SU-DHL-6 (cell line): ENCODE measurements around the gene SLC29A2.

Experiments
- H2AFZ ChIP-seq: fragments of 200-600 bp; sonication (generic); 2 replicates; pipeline ENCODE4 v1.6.1; 2014; ENCODE audit warnings: low read depth, mild to moderate bottlenecking, moderate library complexity, mixed read lengths, antibody characterized with exemption, low read length; ENCODE audit not compliant: severe bottlenecking
- H3F3A ChIP-seq: fragments of 200-600 bp; shearing (Covaris generic); 2 replicates; pipeline ENCODE4 v1.6.0; 2016; ENCODE audit warnings: antibody characterized with exemption, mild to moderate bottlenecking; ENCODE audit not compliant: insufficient read depth
- H3K27ac ChIP-seq: fragments of 200-600 bp; sonication (generic); 2 replicates; pipeline ENCODE4 v1.5.1; 2016; ENCODE audit warnings: low read depth, mild to moderate bottlenecking, low read length, moderate library complexity, mixed read lengths
- H3K27me3 ChIP-seq: fragments of 200-600 bp; sonication (generic), shearing (Covaris generic); 2 replicates; pipeline ENCODE4 v1.6.0; 2014; ENCODE audit warnings: mild to moderate bottlenecking, low read length
- H3K36me3 ChIP-seq: fragments of 200-600 bp; sonication (generic); 2 replicates; pipeline ENCODE4 v1.6.1; 2014; ENCODE audit warnings: mild to moderate bottlenecking, low read length, mixed read lengths
- H3K4me2 ChIP-seq: fragments of 300-600, 200-600 bp; shearing (Covaris generic), sonication (generic); 2 replicates; pipeline ENCODE4 v1.6.0; 2014; ENCODE audit warnings: low read length, low read depth, mild to moderate bottlenecking; ENCODE audit not compliant: poor library complexity, severe bottlenecking
- H3K4me3 ChIP-seq: fragments of 200-600 bp; sonication (generic); 2 replicates; pipeline ENCODE4 v1.5.1; 2014; ENCODE audit warnings: antibody characterized with exemption, low read length, mild to moderate bottlenecking, mixed read lengths; ENCODE audit not compliant: insufficient read depth, poor library complexity, severe bottlenecking
- H3K79me2 ChIP-seq: fragments of 200-600 bp; sonication (generic); 2 replicates; pipeline ENCODE4 v1.6.1; 2014; ENCODE audit warnings: mild to moderate bottlenecking, low read length, moderate library complexity; ENCODE audit not compliant: insufficient read depth
- H3K9ac ChIP-seq: fragments of 200-600 bp; sonication (generic); 2 replicates; pipeline ENCODE4 v1.7.0; 2014; ENCODE audit warnings: mild to moderate bottlenecking, low read length
- H3K9me2 ChIP-seq: fragments of 200-600 bp; sonication (generic); replicated peaks from 2 replicates; pipeline ENCODE4 v1.6.1; 2014; ENCODE audit warnings: low read length; ENCODE audit not compliant: insufficient read depth
- H3K9me3 ChIP-seq: fragments of 200-600 bp; sonication (generic); 2 replicates; pipeline ENCODE4 v1.6.1; 2014; ENCODE audit warnings: low read length, mixed read lengths; ENCODE audit not compliant: insufficient read depth
- H4K20me1 ChIP-seq: fragments of 200-600 bp; sonication (generic); 2 replicates; pipeline ENCODE4 v1.6.1; 2014; ENCODE audit warnings: low read depth, mild to moderate bottlenecking, antibody characterized with exemption, low read length, moderate library complexity, mixed read lengths
- CTCF ChIP-seq: fragments of 200-600 bp; sonication (generic); IDR thresholded peaks from one replicate; pipeline ENCODE4 v1.5.1; 2017; ENCODE audit warnings: antibody characterized with exemption, mild to moderate bottlenecking, low read length, moderate library complexity; ENCODE audit not compliant: insufficient read depth, poor library complexity, severe bottlenecking
- EZH2phosphoT487 ChIP-seq: fragments of 200-600 bp; sonication (generic), shearing (Covaris generic); conservative IDR thresholded peaks from 2 replicates; pipeline ENCODE4 v1.6.1; 2018; ENCODE audit warnings: mild to moderate bottlenecking, antibody characterized with exemption, low read length, moderate library complexity, mixed read lengths

SLC29A2 gene

GRCh38 chr11:66343176-66343575, 28.4 kb downstream of the SLC29A2 start:
- Histone ChIP-seq H3K4me3 (no peak overlapping the region), H3K9me2 (no peaks in the 10 kb centered on the region), H4K20me1 (no peaks in the 10 kb centered on the region), H3K27ac (no peak overlapping the region), H3K79me2 (peaks cover 17% of the 10 kb centered on the region), H2AFZ (no peak overlapping the region), H3K9ac (no peak overlapping the region), H3K9me3 (no peaks in the 10 kb centered on the region), H3K27me3 (no peaks in the 10 kb centered on the region), H3K4me2 (peak overlapping the region; percentile 92), H3K36me3 (no peaks in the 10 kb centered on the region), H3F3A (peaks cover 12% of the 10 kb centered on the region)
- TF ChIP-seq CTCF (no peak), EZH2phosphoT487 (no peak)

GRCh38 chr11:66341502-66342126, 29.9 kb downstream of the SLC29A2 start:
- Histone ChIP-seq H3K9ac (no peak overlapping the region), H3K9me3 (no peaks in the 10 kb centered on the region), H3K9me2 (no peaks in the 10 kb centered on the region), H3K4me3 (no peak overlapping the region), H3K79me2 (peaks cover 17% of the 10 kb centered on the region), H3K36me3 (no peaks in the 10 kb centered on the region), H3K27ac (no peak overlapping the region), H4K20me1 (no peaks in the 10 kb centered on the region), H2AFZ (no peak overlapping the region), H3F3A (peaks cover 12% of the 10 kb centered on the region), H3K27me3 (no peaks in the 10 kb centered on the region), H3K4me2 (no peak overlapping the region)
- TF ChIP-seq EZH2phosphoT487 = no peak
- no peak for TF ChIP-seq CTCF

GRCh38 chr11:66340596-66341501, 30.7 kb downstream of the SLC29A2 start:
- no peak overlapping the region for H3K27ac ChIP-seq

More at GRCh38 chr11:66340596-66341501, 30.7 kb downstream of the SLC29A2 start:
- TF ChIP-seq CTCF (no peak), EZH2phosphoT487 (no peak)
- Histone ChIP-seq H3K27me3 (no peaks in the 10 kb centered on the region), H3K36me3 (no peaks in the 10 kb centered on the region), H3K9me2 (no peaks in the 10 kb centered on the region), H4K20me1 (no peaks in the 10 kb centered on the region), H3K79me2 (peaks cover 17% of the 10 kb centered on the region), H3F3A (peaks cover 7% of the 10 kb centered on the region), H3K4me2 (no peak overlapping the region), H3K4me3 (no peak overlapping the region), H2AFZ (no peak overlapping the region), H3K9me3 (no peaks in the 10 kb centered on the region), H3K9ac (no peak overlapping the region)
